ENCODE measurements around the gene RNF111. TPM values are rescaled to one million over a fixed set of nuclear protein-coding genes. Genes with fewer than 3 reads are reported as not detected.

The RNF111 gene
- total and polyA plus RNA-seq, 9 of the 15 experiments (the other 6 are each of a cell fraction or from before 2014, with no cell fraction given) = 7.9 to 26.0 (median 14.4) TPM

GRCh38 chr15:59140422-59141226 lies 153.2 kb downstream of the RNF111 start:
- intact Hi-C loops (cut with micrococcal nuclease) = no loop called here
- Histone ChIP-seq H3K79me2 (ENCODE audit: control insufficient read depth, insufficient read depth, low read length) (no peaks in the 10 kb centered on the region), H3K27me3 (ENCODE audit: control insufficient read depth in 2 of 2, insufficient read depth in 2 of 2, low read length in 2 of 2) (no peaks in the 10 kb centered on the region), H3K9me3 (replicated peaks; ENCODE audit: control insufficient read depth, insufficient read depth, low read depth, low read length) (no peaks in the 10 kb centered on the region), H3K4me1 (replicated peaks in 1 of 2; ENCODE audit: control insufficient read depth in 2 of 2, insufficient read depth in 2 of 2, low read length in 2 of 2) (peaks cover 0 to 3% of the 10 kb centered on the region in 2 experiments; a peak in 1 of 5 replicates), H3K36me3 (ENCODE audit: control insufficient read depth, insufficient read depth, low read length) (peaks cover 29% of the 10 kb centered on the region), H3K9me1 (ENCODE audit: control insufficient read depth, insufficient read depth, low read length) (peaks cover 3% of the 10 kb centered on the region), H3K4me2 (ENCODE audit: insufficient read depth, low read length) (no peak overlapping the region), H3K9ac (ENCODE audit: insufficient read depth in 1 of 2, low read depth in 2 of 2, low read length in 2 of 2) (peak overlapping the region in 1 of 2 experiments; percentile 37; a peak in 1 of 4 replicates), H3K27ac (ENCODE audit: extremely low read depth, low read depth, low read length) (no peak overlapping the region), H3K4me3 (no peak overlapping the region), H4K20me1 (replicated peaks; ENCODE audit: control insufficient read depth, insufficient read depth, low read length) (no peaks in the 10 kb centered on the region), H2AFZ (ENCODE audit: low read depth, low read length) (no peak overlapping the region)
- BruUV-seq (replicated peaks) = no TSS peak
- in situ Hi-C loops (cut with MboI) = no loop called here
- POLR2A ChIA-PET = interaction anchor here (0.6 kb wide), 1 partner anchor 164 kb away, joined by 3 read pairs; no protein-coding TSS in a partner anchor
- CTCF ChIA-PET (ENCODE audit: low intra/inter-chr PET ratio) = no interaction called here
- TF ChIP-seq TFE3 (CRISPR knock-in tag; IDR thresholded peaks at IDR 0.05) (peak; percentile 32), COPS2 (conservative IDR thresholded peaks at IDR 0.05) (no peak)
- no peak for ATAC-seq
- FAIRE-seq = no peak
- 79% methylated on average over 8 of the region's 9 CpGs for WGBS (ENCODE audit: insufficient coverage, low coverage, missing lambda C conversion rate)
- peak in 2 of 4 experiments; percentile 29 to 31 for DNase-seq (ENCODE audit: extremely low read depth in 1 of 4, low spot score in 3 of 4)

All from K562 (cell line).